ENCODE results near the gene RALGPS1. TPM values are rescaled to one million over a fixed set of nuclear protein-coding genes. Genes with fewer than 3 reads are reported as not detected.

Gene RALGPS1
- total and polyA plus RNA-seq, 10 donors, result 2.5 to 27.3 (median 14.1) TPM

DNA sequence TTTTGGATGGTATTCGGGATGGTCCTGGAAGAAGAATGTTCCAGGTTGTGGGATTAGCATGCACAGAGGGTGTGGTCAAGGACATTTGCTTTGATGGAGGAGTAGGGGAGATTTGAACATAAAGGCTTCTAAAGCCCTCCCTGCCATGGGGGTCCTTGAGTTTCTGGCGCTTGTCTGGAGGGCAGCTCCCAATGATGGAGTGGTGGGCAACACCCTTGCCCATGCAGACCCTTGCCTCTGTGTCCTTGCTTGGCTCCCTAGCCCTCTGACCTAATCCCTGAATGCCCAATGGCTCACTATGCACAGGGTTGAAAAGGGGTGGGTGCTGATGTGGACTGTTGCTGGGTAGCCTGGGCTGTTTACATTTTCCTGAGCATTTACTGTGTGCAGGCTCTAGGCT, 66.6 kb downstream of the RALGPS1 start:
- no peaks in the 10 kb centered on the region for H3K36me3 ChIP-seq
- H3K9me3 ChIP-seq, result peaks cover 0 to 10% (median 7%) of the 10 kb centered on the region in 8 donors
- TF ChIP-seq POLR2AphosphoS5 (IDR thresholded peaks at IDR 0.05) (no peak), CTCF (IDR thresholded peaks at IDR 0.05 in 8 of 11, conservative IDR thresholded peaks at IDR 0.05 in 3 of 11) (no peak)
- DNase-seq, result no peak
- intact Hi-C loops (cut with DNase I; ENCODE audit: low total_unique reads), result no loop called here
- WGBS, 5 donors, result 96 to 100% (median 97%) methylated on average over 2 of the region's 2 CpGs
- no peak overlapping the region for H3K4me3 ChIP-seq
- H3K4me1 ChIP-seq, result peaks cover 4 to 28% (median 17%) of the 10 kb centered on the region in 6 donors
- H3K27me3 ChIP-seq (replicated peaks in 1 of 7), result no peaks in the 10 kb centered on the region
- no peak overlapping the region for H3K27ac ChIP-seq

- no peak overlapping the region for H3K27ac ChIP-seq
- H3K4me1 ChIP-seq, result peaks cover 10 to 39% (median 29%) of the 10 kb centered on the region in 6 donors
- H3K27me3 ChIP-seq (replicated peaks in 1 of 7), result peaks cover 0 to 3% (median 0%) of the 10 kb centered on the region in 7 donors
- H3K9me3 ChIP-seq, result peaks cover 0 to 10% (median 7%) of the 10 kb centered on the region in 8 donors
- no peak overlapping the region for H3K4me3 ChIP-seq
- TF ChIP-seq POLR2AphosphoS5 (IDR thresholded peaks at IDR 0.05) (no peak), CTCF (IDR thresholded peaks at IDR 0.05 in 8 of 11, conservative IDR thresholded peaks at IDR 0.05 in 3 of 11) (no peak), POLR2A (IDR thresholded peaks at IDR 0.05) (no peak)
- no peaks in the 10 kb centered on the region for H3K36me3 ChIP-seq
- no peak for DNase-seq
- intact Hi-C loops (cut with DNase I; ENCODE audit: low total_unique reads), result no loop called here
- 68 to 88% (median 77%) methylated on average over 5 of the region's 5 CpGs for WGBS, 5 donors
These were observed 67.8 kb downstream of the RALGPS1 start for GRCh38 chr9:126982215-126983002.

- TF ChIP-seq CTCF (IDR thresholded peaks at IDR 0.05 in 8 of 11, conservative IDR thresholded peaks at IDR 0.05 in 3 of 11) (no peak), POLR2AphosphoS5 (IDR thresholded peaks at IDR 0.05) (no peak), POLR2A (IDR thresholded peaks at IDR 0.05) (no peak)
- WGBS, 5 donors, result 86 to 97% (median 97%) methylated on average over 1 of the region's 1 CpG
- no peak overlapping the region for H3K27ac ChIP-seq
- H3K4me1 ChIP-seq, result peaks cover 10 to 47% (median 31%) of the 10 kb centered on the region in 6 donors
- H3K27me3 ChIP-seq (replicated peaks in 1 of 7), result peaks cover 0 to 12% (median 0%) of the 10 kb centered on the region in 7 donors
- peaks cover 0 to 10% (median 7%) of the 10 kb centered on the region in 8 donors for H3K9me3 ChIP-seq
- H3K4me3 ChIP-seq, result no peak overlapping the region
- no peaks in the 10 kb centered on the region for H3K36me3 ChIP-seq
- intact Hi-C loops (cut with DNase I; ENCODE audit: low total_unique reads), result no loop called here
- DNase-seq, result no peak
These were observed 69.2 kb downstream of the RALGPS1 start for GRCh38 chr9:126983767-126984166.

DNA sequence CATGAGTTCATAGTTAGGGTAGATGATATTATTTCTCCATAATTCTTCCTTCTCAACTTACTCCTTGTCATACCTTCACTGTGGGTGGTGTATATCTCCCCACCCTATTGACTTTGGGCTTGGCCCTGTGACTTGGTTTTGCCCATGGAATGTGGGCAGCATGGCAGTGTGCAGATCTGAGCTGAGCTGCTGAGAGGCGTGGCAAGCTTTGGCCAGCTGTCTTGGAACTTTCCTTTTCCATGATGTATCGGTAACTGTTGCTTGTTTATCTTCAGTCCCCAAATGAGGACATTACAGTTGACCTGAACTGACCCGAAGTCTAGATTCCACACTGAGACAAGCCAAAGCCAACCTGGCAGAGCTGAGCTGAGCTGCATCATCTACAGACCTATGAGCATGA, 70.4 kb downstream of the RALGPS1 start:
- Histone ChIP-seq H3K36me3 (peaks cover 0 to 5% (median 0%) of the 10 kb centered on the region in 6 donors), H3K4me3 (no peak overlapping the region), H3K4me1 (peaks cover 10 to 51% (median 31%) of the 10 kb centered on the region in 6 donors), H3K9me3 (peaks cover 0 to 10% (median 7%) of the 10 kb centered on the region in 8 donors), H3K27ac (no peak overlapping the region), H3K27me3 (replicated peaks in 1 of 7) (peaks cover 0 to 22% (median 0%) of the 10 kb centered on the region in 7 donors)
- no peak for DNase-seq
- intact Hi-C loops (cut with DNase I; ENCODE audit: low total_unique reads), result no loop called here
- TF ChIP-seq POLR2AphosphoS5 (IDR thresholded peaks at IDR 0.05) (no peak), POLR2A (IDR thresholded peaks at IDR 0.05) (no peak), CTCF (IDR thresholded peaks at IDR 0.05 in 8 of 11, conservative IDR thresholded peaks at IDR 0.05 in 3 of 11) (no peak)
- WGBS, 5 donors, result 82 to 95% (median 88%) methylated on average over 3 of the region's 3 CpGs
